Right hindlimb (tissue), 1 donor: ENCODE results near the gene FBXO3.
"Not testable (repeated sequence)": the region's sequence is repeated elsewhere in the genome, so short reads cannot be mapped to it uniquely, and the experiment has no call there.

ENCODE experiments used
- DNase-seq: peaks from one replicate; pipeline ENCODE4 v3.0.0-alpha.2; 2018

Gene FBXO3

GRCh38 chr11:33773987-33774735, at the start of gene FBXO3:
TSS of gene FBXO3 (minus strand) at chr11:33774520. CDS start at chr11:33774497, 23 bp downstream.
- DNase-seq = peak; percentile 93

DNA sequence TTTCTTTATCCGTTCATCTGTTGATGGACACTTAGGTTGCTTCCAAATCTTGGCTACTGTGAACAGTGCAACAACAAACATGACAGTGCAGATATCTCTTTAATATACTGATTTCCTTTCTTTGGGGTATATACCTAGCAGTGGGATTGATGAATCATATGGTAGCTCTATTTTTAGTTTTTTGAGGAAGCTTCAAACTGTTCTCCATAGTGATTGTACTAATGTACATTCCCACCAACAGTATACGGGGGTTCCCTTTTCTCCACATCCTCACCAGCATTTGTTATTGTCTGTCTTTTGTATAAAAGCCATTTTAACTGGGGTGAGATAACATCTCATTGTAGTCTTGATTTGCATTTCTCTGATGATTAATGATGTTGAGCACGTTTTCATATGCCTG, 48.7 kb upstream of the FBXO3 start:
- not testable (repeated sequence) for DNase-seq

- DNase-seq = no peak
Observed at GRCh38 chr11:33819278-33820035, 45.1 kb upstream of the FBXO3 start.

GRCh38 chr11:33808228-33808828, 34.0 kb upstream of the FBXO3 start:
- DNase-seq = peak; percentile 90

DNA sequence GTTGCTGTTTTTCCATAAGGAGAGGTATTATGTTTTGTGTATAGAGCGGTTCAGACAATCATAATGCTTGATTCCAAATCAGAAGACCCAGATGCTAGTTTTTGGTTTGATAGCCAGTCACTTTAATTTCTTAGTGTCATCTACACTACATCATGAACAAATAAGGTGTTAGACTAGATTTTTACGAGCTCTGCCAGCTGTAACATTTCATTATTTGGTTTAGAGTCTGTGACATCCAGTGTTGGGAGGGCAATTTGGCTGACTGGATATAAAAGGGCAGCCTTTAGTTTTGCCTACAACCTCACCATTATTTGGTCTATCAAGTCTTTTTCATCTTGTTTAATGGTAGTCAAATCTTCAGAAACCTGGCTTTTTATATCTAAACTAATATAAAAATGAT, 30.2 kb upstream of the FBXO3 start:
- no peak for DNase-seq

- peak; percentile 80 for DNase-seq
Observed at GRCh38 chr11:33802194-33802950, 28.1 kb upstream of the FBXO3 start.

DNA sequence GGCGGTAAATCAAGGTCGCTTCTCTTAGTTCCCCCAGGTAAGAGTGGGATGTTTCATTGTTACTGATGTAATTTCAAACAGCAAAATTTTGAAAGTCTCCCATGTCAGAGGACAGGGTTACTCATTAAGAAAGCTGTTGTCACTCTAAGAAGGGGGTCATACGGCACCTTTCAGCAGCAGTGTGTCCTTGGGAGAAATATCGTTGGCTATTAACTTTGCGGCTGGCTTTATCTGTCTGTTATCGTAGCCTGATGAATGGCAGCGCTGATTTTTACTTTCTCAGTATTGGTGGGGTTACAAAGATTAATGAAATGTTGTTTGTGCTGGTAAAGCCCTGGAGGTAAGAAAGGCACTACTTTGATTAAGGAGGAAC, 27.5 kb upstream of the FBXO3 start:
- no peak for DNase-seq

DNA sequence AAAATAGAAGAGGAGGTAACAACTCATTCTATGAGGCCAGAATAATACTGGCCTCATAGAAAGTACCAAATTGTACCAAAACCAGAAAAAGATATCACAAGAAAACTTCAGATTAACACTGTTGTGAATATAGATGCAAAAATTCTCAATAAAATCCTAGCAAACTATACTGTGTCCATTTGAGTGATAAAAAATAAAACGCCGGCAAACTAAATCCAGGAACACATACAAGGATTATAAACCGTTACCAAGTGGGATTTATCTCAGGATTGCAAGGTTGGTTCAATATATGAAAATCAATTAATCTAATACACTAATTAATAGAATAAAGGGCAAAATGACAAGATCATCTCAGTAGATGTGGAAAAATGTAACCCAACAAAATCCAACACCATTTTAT, 23.6 kb upstream of the FBXO3 start:
- DNase-seq = no peak

DNA sequence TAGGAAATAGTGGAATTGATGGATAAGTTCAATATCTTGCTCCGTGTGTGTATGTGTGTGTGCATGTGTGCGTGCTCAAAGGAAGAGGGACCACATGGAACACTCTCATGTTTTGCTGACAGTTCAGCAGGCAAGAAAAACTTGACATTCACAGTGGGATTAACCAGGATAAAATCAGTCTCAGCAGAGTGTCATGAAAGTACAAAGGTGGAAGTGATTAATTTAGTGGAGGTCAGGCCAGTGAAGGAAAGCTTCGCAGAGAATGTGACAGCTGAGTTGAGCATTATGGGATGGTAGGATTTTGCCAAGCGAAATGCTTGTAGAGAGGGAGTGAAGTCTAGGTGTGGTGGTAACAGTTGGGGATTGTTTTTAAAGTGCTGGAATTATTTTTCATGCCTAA, 15.7 kb upstream of the FBXO3 start:
- no peak for DNase-seq

DNA sequence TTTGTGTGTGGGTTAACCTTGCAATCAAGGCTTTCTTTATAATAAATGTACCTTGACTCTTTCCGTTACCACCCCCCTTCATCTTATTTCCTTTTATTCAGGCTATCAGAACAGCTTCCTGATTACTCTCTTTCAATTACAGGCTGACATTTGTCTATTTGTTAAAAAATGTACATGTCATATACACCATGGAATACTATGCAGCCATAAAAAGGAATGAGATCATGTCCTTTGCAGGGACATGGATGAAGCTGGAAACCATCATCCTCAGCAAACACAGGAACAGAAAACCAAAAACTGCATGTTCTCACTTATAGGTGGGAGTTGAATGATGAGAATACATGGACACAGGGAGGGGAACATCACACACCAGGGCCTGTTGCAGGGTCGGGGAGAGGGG, 13.8 kb upstream of the FBXO3 start:
- not testable (repeated sequence) for DNase-seq

- no peak for DNase-seq
Observed at GRCh38 chr11:33787076-33787475, 12.8 kb upstream of the FBXO3 start.

DNA sequence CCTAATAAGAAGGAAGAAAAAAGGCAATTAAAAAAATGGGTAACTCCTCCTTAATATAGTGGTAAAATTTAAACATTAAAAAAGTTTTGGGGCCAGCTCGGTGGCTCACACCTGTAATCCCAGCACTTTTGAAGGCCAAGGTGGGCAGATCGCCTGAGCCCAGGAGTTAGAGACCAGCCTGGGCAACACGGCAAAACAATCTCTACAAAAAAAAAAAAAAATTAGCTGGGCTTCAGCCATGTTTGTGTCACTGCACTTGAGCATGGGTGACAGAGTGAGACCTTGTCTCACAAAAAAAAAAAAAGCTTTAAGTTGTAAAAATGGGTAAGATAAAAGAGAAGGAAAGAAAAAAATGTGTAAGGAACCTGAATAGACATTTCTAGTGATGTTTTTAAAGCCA, 11.3 kb upstream of the FBXO3 start:
- DNase-seq = no peak

DNA sequence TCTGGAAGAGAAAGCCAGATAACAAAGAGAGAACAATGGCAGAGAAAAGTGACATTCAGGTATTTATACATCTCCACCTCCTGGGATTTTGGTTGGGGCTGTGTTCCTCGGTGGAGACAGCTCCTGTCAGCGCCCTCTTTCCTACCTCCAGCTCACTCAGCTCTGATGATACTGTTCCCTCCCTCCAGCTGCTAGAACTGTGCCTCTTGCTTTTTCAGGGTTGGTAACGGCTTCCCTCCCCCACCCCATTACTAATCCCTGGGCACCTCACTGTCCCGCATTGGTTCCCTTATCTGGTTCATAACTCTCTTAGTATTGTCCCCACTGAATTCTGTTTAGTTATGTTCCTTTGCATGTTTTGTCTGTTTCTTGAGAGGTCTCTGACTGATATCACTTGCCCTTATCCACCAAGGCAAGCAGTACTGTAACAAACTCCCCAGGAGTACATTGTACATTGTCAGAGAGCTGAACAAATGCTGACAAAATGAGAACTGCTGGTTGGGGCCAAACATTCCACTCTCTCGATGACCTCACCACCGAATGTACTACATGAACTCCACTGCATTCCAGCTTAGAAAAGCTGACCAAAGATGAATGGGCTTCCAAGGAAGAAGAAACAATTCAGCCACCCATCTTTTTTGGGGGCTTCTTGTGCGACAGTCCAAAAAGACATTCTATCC, 5.7 kb upstream of the FBXO3 start:
- peak; percentile 40 for DNase-seq

- DNase-seq = peak; percentile 78
Observed at GRCh38 chr11:33778675-33779074, 4.4 kb upstream of the FBXO3 start.

DNA sequence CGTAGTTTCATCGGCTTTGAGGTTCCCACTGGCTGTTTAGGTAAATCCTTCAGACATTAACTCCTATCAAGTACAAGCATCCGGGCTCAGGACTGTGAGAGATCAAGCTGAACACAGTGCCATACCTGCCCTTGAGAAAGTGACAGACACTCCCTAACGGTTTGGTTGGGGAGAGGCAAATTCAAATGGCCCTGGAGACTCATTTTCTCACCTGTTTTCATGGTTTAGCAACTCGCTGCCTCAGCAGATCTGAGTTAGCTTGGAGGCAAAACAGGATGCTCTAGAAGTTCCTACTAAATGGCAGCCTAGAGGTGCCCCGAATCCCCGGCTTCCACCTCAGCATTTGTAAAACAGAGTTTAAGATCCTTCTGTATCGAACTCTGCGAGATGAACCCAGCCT, 3.6 kb upstream of the FBXO3 start:
- no peak for DNase-seq

- DNase-seq = no peak
Observed at GRCh38 chr11:33775832-33776470, 1.6 kb upstream of the FBXO3 start.

DNA sequence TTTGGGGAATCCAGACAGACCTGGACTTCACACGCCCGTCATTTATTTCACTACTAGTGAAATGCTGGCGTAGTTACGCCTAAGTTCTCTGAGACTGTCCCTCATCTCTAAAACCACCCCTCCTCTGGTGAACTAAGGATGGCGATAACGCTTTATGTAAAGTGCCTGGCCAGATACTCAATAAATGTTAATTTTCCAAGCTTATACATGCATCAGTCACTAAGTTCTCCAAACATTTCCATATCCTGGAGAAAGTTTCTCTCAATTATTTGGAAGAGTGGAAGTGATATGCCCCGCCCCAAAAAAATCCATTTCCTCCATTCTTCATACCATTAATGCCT, 1.1 kb upstream of the FBXO3 start:
- DNase-seq = no peak

GRCh38 chr11:33774736-33775466, 581 bp upstream of the FBXO3 start:
- no peak for DNase-seq

GRCh38 chr11:33773404-33773986, 825 bp downstream of the FBXO3 start:
- DNase-seq = no peak

DNA sequence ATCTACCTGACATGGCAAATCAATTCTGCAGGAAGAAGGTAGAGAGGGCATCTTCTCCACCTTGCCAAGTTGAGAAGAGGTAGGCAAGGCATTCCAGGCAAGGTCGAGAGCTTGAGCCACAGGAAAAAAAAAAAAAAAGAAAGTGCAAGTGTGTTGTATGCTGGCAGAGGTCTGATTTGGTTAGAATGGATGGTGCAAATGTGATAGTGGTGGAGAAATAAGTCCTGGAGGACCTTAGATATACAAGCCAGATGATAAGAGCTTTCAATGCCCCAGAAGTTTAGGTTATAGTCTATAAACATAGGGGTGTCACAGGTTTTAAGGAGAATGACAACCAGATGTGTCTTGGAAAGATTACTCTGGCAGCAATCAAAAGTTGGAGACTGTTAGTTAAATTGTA, 1.4 kb downstream of the FBXO3 start:
- no peak for DNase-seq

DNA sequence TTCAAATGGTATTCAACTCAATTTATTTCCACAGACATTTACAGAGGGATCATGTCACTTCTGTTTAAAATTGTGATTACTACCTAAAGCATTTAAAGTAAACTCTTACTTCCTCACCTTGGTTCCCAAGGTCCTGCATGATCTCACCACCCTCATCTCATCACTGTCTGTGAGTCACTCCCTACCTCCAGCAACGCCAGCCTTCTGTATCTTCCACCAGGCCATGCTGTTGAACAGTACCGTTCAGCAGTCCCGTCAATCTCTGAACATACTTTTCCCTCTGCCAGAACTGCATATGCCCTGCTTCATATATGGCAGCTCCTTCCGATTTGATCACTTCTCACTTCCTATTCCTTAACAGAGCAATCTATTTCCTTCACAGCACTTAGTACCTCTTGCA, 2.0 kb downstream of the FBXO3 start:
- no peak for DNase-seq
